NCI-H128 (cell line): ENCODE data around the gene SELENOM.
"Not testable (repeated sequence)": the region's sequence is repeated elsewhere in the genome, so short reads cannot be mapped to it uniquely, and the experiment has no call there.

ENCODE experiments used
- DNase-seq: peaks from one replicate; lab custom pipeline; 2025; ENCODE audit not compliant: unreplicated experiment; lab: John Stamatoyannopoulos, UW

Gene SELENOM

DNA sequence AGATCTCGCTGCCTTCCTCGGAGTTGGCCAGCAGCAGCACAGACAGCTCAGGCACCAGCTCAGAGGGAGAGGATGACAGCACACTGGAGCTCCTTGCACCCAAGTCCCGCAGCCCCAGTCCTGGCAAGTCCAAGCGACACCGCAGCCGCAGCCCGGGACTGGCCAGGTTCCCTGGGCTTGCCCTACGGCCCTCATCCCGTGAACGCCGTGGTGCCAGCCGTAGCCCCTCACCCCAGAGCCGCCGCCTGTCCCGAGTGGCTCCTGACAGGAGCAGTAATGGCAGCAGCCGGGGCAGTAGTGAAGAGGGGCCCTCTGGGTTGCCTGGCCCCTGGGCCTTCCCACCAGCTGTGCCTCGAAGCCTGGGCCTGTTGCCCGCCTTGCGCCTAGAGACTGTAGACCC is 26.5 kb upstream of the SELENOM start:
- no peak for DNase-seq

DNA sequence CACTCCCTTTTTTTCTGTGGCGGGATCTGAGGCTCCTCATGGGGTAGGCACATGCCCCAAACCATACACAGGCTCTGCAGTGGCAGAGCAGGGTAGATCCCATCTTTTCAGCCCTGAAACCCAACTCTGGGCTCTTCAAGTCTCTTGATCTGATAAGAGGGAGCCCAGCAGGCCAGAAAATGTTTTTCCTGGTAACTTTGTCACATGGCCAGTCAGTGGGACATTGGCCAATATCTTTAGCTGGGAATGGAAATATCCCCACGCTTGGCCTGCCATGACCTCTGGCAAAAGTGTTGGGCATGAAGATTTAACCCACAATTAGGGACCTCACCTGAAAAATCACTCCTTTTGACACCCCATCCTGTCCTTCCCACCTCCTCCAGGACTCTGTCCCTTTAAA is 23.5 kb upstream of the SELENOM start:
- DNase-seq = no peak

DNA sequence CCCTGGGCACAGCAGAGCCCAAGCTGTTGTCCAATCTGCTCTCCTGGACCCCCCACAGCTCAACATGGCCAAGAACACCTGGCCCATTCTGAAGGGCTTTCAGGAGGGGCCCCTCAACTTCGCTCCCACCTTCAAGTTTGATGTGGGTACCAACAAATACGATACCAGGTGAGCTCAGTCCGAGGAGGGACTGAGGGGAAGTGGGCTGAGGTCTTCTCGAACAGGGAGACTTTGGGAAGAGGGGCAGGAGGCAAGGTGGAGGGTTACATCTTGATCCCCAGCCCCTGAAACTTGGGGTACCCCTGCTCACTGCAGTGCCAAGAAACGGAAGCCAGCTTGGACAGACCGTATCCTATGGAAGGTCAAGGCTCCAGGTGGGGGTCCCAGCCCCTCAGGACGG is 20.8 kb upstream of the SELENOM start:
- DNase-seq = no peak

DNA sequence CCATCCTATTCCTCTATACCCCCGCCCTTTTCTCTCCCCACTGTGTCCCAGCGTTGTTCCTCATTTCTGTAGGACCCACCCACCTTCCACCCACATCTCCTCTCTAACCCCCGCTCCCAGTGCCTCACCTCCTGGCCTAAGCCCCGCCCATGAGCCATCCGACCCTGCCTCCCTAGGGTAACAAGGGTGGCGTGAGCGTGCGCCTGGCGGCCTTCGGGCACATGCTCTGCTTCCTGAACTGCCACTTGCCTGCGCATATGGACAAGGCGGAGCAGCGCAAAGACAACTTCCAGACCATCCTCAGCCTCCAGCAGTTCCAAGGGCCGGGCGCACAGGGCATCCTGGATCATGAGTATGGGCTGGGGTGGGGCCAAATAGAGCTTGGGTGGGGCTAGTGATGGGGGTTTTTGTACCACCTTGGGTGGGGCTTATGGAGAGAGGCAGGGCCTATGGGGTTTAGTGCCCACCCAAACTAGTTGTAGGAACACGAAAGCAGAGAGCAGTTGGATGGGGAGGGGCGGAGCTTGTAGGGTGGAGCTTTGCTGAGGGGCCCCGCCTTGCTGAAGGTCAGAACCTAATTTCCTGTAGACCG is 19.9 kb upstream of the SELENOM start:
- DNase-seq = no peak

DNA sequence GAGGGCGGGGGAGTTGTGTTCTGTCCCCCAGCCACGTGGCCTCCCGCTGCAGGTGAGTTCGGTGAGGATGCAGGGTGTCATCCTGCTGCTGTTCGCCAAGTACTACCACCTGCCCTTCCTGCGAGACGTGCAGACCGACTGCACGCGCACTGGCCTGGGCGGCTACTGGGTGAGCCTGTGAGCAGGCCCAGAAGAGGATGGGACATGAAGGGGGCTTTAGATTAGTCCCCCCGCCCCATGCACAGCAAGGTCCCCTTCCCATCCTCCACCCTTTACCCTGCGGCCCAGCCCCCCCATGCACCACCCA is 19.5 kb upstream of the SELENOM start:
- no peak for DNase-seq

DNA sequence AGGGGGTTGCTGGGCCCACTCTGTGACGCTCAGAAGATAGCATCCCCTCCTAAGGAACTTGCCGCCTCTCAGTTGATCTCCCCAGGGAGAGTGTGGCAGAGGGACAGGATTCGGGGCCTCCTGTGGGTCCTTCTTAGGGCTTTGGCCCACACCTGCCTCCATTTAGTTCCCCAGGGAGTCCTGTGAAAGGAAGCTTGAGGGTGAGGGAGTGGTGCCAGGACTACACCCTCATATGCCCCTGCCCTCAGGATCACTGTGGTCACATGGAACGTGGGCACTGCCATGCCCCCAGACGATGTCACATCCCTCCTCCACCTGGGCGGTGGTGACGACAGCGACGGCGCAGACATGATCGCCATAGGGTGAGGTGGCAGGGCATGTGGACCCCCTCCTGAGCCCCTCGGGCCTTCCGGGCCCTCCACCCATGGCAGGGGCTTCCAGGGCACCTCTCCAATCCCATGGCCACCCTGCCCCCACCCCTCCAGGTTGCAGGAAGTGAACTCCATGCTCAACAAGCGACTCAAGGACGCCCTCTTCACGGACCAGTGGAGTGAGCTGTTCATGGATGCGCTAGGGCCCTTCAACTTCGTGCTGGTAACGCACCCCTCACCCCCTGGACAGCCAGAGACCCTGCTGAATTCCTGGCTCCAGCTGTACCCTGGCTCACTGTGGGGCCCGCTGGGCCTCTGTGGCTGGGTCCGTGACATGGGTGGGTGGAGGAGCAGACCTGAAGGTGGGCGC is 18.9 kb upstream of the SELENOM start:
- DNase-seq = no peak

DNA sequence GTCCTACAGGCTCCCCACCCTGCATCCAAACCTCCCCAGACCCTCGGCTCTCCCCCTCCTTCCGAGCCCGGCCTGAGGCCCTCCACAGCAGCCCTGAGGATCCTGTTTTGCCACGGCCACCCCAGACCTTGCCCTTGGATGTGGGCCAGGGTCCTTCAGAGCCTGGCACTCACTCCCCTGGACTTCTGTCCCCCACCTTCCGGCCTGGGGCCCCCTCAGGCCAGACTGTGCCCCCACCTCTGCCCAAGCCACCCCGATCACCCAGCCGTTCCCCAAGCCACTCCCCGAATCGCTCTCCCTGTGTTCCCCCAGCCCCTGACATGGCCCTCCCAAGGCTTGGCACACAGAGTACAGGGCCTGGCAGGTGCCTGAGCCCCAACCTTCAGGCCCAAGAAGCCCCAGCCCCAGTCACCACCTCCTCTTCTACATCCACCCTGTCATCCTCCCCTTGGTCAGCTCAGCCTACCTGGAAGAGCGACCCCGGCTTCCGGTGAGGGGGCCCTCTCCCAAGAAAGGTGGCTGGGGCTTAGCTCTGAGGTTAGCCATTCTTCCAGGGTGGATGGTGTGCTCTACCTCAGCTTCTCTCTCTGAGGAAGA is 18.3 kb upstream of the SELENOM start:
- no peak for DNase-seq

DNA sequence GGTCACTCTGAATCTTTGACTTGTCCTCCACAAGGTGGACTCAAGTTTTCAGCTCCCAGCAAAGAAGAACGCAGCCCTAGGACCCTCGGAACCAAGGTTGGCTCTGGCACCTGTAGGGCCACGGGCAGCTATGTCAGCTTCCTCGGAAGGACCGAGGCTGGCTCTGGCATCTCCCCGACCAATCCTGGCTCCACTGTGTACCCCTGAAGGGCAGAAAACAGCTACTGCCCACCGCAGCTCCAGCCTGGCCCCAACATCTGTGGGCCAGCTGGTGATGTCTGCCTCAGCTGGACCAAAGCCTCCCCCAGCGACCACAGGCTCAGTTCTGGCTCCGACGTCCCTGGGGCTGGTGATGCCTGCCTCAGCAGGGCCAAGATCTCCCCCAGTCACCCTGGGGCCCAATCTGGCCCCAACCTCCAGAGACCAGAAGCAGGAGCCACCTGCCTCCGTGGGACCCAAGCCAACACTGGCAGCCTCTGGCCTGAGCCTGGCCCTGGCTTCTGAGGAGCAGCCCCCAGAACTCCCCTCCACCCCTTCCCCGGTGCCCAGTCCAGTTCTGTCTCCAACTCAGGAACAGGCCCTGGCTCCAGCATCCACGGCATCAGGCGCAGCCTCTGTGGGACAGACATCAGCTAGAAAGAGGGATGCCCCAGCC is 17.6 kb upstream of the SELENOM start:
- no peak for DNase-seq

DNA sequence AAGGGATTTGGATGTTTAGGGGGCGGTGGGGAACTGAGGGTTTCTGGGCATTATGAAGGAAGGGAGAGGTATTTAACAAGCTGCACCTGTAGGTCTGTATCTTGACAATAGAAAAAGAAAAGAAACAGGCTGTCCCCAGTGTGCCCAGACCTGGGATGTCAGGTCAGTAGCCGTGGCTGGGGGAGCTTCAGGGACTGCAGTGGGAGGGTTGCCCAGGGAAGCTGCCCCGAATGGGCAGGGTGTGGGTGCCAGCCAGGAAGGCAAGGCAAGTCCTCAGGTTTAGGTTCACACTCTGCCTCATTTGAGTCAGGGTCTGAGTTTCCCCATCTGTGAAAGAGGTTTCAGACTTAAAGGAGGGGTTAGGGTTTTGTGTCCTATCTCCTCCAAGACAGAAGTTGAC is 16.9 kb upstream of the SELENOM start:
- no peak for DNase-seq

DNA sequence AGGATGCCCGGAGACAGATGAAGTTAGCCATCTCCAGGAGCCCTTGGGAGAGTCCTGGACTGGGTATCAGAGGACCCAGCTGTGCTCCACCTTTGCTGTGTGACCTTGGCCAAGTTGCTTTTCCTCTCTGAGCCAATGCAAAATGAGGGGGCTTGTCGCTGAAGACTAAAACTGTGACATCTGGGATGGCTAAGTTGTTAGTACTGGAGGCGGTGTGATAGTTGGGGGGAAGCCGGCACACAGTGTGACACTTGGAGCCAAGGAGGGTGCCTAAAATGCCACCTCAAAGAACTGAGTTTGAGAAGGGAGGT is 15.9 kb upstream of the SELENOM start:
- DNase-seq = no peak

DNA sequence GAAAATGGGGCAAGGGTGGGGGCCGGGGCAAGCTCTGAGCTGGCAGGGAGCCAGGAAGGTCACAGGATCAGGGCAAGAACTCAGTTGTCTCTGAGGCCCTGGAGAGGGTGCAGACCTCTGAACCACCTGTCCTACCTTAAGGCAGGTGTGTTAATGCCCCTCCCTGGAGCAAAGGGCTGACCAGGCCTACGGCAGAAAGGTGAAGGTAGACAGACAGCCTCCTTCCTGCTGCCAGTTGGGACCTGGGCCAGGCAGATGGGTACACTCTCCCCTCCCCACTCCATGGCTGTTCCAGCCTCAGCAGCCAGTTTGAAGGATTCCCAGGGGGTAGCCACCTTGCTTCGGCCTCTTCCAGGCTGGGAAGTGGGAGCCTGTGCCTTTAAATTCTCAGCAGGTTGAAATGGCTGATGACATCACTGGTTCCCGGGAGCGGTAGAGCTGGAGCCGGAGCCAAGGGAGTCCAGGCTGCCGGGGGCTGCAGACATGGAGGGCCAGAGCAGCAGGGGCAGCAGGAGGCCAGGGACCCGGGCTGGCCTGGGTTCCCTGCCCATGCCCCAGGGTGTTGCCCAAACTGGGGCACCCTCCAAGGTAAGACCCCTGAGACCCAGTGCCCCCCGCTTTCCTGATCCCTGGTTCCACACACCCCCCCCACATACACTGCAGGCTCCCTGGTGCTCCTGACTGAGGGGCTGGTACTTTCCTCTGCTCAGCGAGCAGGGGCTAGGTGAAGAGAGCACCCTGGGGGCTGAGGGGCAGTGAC is 15.3 kb upstream of the SELENOM start, which contains the start of gene INPP5J:
Gene INPP5J (plus strand): TSS at position 435 of the 760 bp plus-strand sequence. CDS start 49 bp downstream, at position 484.
- DNase-seq = peak; percentile 10

DNA sequence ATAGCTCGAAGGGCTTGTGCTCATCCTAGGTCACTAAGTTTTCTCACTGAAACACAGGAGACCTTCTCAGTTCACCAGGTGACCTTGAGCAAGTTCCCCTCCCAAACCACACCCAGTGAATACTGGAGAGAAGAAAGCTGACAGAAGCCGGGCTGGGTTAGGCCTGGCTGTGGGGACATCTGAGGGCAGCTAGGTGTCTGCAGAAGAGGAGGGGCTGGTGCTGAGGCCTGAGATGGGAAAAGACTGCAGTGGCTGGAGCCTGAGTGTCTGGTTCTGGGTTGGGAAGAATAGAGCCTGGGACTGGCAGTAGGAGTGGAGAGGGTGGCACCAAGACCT is 14.8 kb upstream of the SELENOM start:
- DNase-seq = no peak

DNA sequence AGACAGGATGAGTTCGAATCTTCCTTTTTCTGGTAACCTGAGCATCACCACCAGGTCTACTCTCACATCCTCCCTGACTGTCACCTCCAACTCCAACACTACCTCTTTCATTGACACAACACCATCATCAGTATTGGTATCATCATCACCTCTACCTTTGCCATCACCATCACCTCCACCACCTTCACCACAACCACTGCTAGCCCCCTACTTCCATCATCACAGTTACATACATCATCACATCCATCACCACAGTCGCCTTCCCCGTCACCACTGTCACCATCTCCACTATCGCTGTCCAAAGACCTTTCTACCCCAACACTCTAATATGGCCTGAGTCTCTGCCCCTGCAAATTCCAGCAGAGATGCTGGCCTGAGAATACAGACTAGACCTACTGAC is 14.0 kb upstream of the SELENOM start:
- no peak for DNase-seq

DNA sequence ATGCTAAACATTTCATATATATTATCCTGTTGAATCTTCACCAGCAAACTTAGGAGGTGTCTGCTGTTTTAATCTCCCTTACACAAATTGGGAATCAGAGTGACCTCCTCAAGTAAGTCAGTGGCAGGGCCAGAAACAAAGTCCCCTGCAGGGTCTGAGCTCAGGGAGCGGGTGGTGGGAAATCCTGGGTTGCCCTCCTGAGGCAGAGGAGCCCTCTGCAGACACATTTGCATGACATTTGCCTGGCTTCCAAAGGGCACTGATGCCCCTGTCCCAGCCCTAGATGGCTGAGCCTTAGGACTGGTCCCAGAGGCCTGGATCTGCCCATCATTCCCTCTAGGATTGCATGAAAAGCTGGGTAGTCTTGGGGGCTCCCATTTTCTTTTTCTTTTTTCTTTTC is 13.3 kb upstream of the SELENOM start:
- no peak for DNase-seq

DNA sequence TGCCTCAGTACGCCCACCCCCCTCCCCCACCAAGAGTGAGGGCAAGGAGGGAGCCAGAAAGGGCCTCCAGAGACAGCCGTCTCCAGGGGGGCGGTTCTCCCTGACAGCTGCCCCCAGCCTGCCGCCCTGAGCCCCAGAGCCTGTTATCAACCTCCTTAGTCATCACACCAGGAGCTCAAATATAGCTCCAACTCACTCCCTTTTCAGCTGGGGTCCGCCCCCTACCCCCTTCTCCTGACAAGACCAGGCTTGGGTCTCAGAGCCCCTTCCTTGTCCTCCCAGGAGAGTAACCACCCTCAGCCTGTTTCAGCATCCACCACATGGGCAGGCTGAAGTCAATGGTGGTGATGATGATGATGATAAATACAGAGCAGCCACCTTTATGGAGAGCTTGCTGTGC is 12.9 kb upstream of the SELENOM start:
- no peak for DNase-seq

DNA sequence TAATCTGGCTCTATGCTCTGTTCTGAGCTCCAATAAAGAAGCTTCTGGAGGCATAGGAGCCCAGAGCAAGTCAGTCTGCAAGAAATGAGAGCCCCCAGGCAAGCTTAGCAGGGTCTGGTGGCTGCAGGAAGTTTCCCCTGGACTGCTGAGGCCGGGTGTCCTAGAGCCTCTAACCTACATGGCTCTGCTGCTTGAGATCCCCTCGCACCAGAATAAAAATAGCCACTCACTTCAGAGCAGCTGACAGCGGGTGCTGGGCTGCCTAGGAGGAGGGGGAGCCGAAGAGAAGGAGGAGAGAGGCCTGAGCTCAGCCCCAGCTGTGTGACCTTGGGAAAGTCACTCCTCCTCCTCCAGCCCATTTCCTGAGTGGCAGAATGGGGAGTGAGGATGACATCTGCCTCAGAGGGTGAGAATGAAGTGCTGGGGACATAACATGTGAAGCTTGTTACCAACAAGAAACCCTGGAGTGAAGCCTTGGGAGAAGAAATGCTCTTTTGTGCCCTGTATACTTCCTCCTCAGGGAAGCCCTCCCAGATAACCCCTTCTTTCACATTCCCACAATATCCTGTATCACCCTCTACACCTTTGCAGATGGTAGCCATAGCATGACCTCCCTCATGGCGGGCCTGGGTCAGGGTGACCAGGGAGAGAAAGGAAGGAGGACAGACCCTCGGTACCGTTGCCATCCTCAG is 11.8 kb upstream of the SELENOM start:
- no peak for DNase-seq

DNA sequence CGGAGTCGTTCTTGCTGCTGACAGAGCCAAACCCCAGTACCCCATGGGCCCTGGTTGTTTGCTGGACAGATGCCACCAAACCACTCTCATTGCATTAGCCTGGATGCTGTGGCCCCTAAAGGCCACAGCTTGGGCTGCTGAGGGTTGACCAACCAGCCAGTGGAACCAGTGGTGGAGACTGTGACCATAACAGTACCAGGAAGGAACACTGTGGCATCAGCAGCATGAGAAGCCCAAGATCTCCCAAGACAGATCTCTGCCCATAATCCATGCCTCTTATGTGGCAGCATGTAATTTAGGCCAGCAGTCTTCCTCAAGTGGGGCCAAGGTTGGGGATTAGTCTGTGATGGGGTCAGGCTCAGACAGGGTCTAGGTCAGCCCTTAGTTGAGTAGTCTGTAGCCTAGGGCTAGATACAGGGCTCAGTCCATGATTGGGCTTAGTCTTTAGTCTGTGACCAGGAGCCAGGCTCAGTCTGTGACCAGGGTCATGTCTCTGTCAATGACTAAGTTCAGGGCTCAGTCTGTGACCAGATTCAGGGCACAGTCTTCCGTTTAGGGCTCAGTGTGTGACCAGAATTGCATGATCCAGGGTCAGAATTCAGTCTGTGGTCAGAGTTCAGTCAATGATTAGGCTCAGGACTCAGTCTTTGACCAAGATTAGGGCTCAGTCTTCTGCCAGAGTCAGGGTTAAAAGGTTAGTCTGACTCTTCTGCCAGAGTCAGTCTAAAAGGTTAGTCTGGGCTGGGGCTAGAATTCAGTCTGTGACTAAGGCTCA is 10.9 kb upstream of the SELENOM start:
- no peak for DNase-seq

DNA sequence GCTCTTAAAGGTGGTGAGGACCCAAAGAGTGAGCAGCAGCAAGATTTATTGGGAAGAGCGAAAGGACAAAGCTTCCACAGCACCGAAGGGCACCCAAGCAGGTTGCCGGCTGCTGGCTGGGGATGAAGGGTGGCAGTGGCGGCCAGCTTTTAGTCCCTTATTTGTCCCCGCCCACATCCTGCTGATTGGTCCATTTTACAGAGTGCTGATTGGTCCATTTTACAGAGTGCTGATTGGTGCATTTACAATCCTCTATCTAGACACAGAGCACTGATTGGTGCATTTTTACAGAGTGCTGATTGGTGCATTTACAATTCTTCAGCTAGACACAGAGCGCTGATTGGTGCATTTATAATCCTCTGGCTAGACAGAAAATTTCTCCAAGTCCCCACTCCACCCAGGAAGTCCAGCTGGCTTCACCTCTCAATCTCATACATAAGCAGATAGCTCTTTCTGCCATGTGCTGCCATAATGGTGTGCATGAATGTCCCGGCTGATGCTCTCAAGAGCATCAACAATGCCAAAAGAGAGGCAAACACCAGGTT is 5.3 kb upstream of the SELENOM start:
- not testable (repeated sequence) for DNase-seq

DNA sequence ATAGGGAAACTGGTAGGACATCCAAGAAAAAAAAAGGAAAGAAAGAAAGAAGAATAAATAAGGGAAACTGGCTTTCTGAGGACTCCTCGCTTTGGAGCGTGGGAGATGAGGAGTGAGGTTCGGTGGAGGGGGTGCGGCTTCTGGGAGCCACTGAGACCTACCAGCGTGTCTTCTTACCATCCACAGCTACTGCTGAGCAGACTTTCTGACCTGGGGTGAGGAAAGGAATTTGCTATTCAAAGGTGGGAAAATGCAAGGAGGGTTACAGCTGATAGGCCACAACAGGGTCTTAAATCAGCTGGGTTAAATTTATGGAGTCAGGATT is 488 bp upstream of the SELENOM start:
- DNase-seq = no peak

DNA sequence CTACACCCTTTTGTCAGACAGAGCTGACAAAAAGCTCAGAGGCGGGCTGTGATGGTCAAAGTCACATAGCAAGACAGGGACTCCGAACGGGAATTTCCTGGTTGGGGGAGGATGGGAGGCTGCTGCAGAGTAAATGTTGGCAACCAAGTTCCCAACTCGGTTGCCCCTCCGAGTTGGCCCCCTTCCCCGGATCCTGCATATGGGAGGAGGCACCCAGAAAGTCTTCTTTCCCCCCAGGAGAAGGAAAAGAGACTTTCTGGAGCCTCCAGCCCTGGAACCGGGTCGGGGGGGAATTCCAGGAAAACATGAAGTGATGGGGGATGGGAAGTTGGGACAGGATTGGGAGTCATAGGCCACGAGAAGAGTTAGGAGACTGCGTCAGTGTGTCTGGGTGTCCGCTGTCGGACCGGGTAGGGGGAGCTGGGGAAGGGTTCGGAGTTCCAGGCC is 614 bp downstream of the SELENOM start:
- DNase-seq = no peak
